RCC 7860 (cell line): ENCODE data around the gene MBOAT2.
"Not testable (repeated sequence)": the region's sequence is repeated elsewhere in the genome, so short reads cannot be mapped to it uniquely, and the experiment has no call there.

ENCODE experiments used
- DNase-seq: peaks from one replicate; pipeline ENCODE4 v3.0.0-alpha.2; 2015; ENCODE audit warnings: low spot score
- FAIRE-seq: peaks from 2 replicates; lab custom pipeline; 2012; peaks lifted over from hg19 to GRCh38; lab: Jason Lieb, UNC

Gene MBOAT2

DNA sequence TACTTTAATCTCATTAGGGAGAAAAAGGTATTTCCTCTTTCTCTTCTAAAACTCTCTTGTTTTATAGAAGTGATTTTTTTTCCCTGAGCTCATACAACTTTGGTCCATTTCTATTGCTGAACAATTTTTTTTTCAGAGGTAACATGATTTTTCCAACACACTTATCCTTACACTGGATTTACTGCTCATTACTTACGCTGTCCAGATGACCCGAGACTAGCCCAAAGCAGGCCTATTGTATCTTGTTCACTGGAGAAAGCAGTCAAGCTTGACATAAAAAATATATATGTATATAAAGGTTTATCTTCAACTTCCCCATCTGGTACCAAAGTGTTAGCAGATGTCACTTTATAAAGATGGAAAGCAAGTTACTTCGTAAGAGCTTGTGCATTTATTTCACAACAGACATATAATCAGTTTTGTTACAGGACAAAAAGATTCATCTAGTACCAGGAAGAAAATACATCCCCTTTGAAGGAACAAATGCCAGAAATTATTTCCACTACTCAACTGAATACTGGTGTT is 95.7 kb downstream of the MBOAT2 start:
- DNase-seq (no peak), FAIRE-seq (no peak)

GRCh38 chr2:8903924-8904323 is 99.6 kb downstream of the MBOAT2 start:
- DNase-seq, FAIRE-seq: not testable (repeated sequence)

- not testable (repeated sequence) for FAIRE-seq, DNase-seq
Measured at GRCh38 chr2:8902757-8903156, 100.7 kb downstream of the MBOAT2 start.

DNA sequence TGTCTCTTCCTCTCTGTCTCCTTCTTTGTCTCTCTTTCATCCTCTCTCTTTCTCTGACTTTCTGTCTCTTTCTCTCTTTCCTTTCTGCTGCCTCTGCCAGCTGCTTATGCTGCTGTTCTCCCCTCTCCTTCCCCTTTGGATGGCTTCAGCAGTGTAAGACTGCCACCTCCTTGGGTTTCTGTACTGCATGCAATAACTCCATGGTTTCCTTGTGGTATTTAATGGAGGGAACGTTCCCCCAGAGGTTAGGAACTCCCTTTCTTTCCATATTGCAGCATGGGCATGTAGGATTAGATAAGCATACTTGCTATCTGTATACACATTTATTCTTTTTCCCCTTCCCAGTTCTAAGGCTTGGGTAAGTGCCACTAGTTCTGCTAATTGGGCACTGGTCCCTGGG is 106.3 kb downstream of the MBOAT2 start:
- DNase-seq, FAIRE-seq: not testable (repeated sequence)

DNA sequence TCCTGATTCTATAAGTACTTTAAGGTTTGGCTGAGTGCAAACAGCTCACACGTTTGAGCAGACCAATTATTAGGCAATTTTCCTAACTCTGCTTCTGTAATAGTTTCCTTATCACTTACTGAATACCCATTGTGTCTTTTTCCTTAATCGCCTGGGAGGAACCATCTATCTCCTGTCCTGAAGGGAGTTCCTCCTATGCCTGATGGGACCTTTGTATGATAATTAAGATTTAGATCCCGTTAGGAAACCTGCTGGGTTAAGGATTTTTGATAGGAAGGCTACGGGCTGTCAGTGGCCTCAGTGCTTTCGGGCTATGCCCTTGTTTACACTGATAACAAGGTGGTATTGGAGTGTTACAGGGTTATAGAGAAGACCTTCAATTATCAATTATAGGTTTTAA is 106.8 kb downstream of the MBOAT2 start:
- not testable (repeated sequence) for FAIRE-seq, DNase-seq

DNA sequence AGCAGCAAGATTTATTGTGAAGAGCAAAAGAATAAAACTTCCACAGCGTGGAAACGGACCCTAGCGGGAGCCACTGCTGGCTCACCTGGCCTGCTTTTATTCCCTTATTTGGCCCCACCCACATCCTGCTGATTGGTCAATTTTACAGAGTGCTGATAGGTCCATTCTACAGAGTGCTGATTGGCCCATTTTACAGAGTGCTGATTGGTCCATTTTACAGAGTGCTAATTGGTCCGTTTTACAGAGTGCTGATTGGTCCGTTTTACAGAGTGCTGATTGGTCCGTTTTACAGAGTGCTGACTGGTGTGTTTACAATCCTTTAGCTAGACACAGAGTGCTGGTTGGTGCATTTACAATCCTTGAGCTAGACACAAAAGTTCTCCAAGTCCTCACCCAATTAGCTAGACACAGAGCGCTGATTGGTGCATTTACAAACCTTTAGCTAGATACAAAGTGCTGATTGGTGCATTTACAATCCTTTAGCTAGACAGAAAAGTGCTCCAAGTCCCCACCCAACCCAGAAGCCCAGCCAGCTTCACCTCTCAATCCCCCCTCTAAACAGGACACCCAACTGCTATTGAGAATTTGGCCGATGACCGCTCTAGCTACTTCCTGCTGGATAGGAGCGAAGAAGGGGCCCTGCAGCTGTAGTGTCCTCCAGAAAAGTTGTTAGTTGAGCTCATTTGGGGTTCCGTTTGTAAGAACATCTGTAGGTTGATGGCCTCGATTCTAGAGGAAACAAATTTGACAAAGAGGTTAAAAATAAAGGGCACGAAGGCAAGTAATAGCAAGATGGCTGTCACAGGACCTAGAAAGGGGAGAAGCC is 108.2 kb downstream of the MBOAT2 start:
- not testable (repeated sequence) for DNase-seq, FAIRE-seq

GRCh38 chr2:8893978-8894820 is 109.3 kb downstream of the MBOAT2 start:
- DNase-seq = no peak
- no peak for FAIRE-seq

DNA sequence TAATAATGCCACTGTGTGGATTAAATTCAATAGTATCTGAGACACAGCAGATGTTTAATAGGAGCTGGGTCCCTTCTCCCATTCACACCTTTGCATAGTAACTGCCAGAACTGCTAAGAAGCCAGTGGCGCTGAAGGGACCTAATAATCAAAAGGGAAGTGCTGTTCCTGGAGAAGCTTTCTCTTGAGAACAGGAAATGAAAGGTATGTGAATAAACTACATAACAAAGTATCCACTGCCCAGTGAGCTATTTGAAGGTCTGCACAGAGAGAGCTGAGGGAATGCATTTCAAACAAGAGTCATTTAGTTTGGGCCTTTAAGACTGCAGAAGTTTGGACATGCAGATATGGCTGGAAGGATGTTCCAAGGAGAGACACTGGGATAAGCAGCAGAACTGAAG is 110.0 kb downstream of the MBOAT2 start:
- DNase-seq (no peak), FAIRE-seq (no peak)

- FAIRE-seq (no peak), DNase-seq (no peak)
Measured at GRCh38 chr2:8892111-8892510, 111.4 kb downstream of the MBOAT2 start.

DNA sequence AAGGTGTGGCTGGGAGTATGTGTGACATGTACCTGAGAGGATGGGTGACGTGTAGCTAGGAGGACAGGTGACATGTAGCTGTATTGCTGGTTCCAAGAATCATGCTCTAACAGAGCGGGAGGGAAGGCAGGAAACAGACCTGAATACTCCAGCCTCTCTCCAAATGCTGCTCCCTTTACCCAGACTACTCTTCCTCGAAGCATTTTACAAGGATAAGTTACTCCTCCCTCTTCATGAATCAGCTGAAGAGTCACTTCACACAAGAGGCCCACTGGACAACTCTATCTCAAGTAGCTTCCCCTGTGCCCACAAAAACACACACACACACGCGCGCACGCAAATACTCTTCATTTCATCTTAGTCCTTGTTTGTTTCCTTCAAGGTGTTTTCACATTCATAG is 113.5 kb downstream of the MBOAT2 start:
- no peak for DNase-seq
- FAIRE-seq = no peak

- no peak for DNase-seq
- no peak for FAIRE-seq
Measured at GRCh38 chr2:8888963-8889362, 114.5 kb downstream of the MBOAT2 start.

- DNase-seq = no peak
- no peak for FAIRE-seq
Measured at GRCh38 chr2:8886876-8887275, 116.6 kb downstream of the MBOAT2 start.

DNA sequence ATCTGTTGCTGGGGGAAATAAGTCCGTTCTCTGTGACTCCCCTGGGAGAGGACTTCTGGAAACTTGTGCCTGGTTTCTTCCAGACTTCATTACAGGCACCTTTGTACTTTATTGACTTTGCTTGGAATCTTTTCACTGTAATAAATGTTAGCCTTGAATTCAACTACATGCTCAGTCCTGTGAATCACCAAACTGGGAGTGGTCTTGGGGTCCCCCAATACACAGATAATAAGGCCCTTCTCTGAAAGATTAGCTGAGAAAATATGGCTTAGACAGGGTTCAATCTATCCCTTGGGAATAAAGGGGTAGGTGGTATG is 117.3 kb downstream of the MBOAT2 start:
- FAIRE-seq = no peak
- DNase-seq = no peak

- DNase-seq (no peak), FAIRE-seq (no peak)
Measured at GRCh38 chr2:8885449-8886201, 117.9 kb downstream of the MBOAT2 start.

DNA sequence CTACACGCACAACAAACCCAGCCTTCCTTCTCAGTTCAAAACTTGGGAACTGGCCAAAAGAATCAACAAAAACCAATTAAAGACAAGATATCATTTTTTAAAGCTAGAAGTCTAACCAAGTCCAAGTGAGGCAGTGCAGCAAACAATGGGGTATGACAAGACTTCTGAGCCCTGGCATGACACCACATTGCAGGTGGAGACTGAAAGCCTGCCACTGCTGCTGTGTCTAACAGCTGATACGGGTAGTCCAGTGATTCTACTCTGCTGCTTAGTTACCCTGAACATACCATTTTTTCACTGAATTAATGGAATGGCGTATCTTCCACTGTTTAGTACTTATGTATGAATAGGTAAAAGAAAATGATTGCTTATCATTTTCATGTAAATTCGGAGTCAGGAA is 118.7 kb downstream of the MBOAT2 start:
- DNase-seq = no peak
- FAIRE-seq = no peak

DNA sequence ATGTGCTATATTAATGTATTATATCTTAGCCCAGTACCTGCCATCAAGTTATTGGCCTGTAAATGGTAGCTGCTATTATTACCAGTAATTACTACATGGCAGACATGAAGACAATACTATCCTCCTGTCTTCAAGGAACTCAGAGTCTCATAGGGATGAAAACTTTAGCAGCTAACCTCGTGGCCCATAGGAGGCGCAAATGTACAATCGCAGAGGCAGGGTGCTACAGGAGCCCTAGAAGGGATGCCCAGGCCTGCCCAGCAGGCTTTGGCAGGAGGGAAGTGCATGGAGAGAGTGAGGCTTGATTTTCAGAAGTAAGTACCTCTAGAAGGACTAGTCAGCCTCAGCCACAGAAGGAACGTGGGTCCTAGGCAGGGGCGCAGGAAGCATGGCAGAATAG is 121.4 kb downstream of the MBOAT2 start:
- FAIRE-seq = no peak
- no peak for DNase-seq

GRCh38 chr2:8877894-8878293 is 125.6 kb downstream of the MBOAT2 start:
- FAIRE-seq (no peak), DNase-seq (no peak)

- FAIRE-seq = no peak
- DNase-seq = no peak
Measured at GRCh38 chr2:8877332-8877731, 126.2 kb downstream of the MBOAT2 start.

DNA sequence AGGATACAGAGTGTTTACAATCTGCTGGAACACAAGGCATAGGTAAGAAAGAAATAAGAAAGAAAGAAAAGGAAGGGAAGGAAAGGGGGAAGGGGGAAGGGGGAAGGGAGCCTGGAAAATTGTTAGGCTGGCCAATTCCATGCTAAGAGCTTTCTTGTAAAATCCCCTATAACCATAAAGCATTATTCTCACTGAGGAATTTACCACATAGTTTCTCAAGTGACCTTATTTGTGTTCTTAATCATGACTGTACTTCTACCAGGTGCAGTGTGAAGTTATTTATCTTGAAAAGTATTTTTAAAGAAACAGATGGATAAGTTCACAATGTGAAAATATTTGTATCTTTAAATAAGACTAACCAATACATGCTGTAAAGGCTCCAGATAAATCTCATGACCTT is 126.9 kb downstream of the MBOAT2 start:
- FAIRE-seq = no peak

GRCh38 chr2:8872821-8873432 is 130.6 kb downstream of the MBOAT2 start:
- DNase-seq = peak; percentile 43
- peak; percentile 82 for FAIRE-seq

More for the DNA sequence above, 126.9 kb downstream of the MBOAT2 start:
- no peak for DNase-seq

- DNase-seq = no peak
- FAIRE-seq = no peak
Measured at GRCh38 chr2:8870441-8870840, 133.0 kb downstream of the MBOAT2 start.
